GM19099 (cell line): Measurements from ENCODE around the gene POLR2C.

ENCODE experiments used
- POLR2A ChIP-seq: IDR thresholded peaks from 3 replicates; pipeline ENCODE4 v1.6.1; 2011; ENCODE audit warnings: low read depth; ENCODE audit not compliant: insufficient read length; ENCODE audit errors: extremely low read depth

The POLR2C gene

DNA sequence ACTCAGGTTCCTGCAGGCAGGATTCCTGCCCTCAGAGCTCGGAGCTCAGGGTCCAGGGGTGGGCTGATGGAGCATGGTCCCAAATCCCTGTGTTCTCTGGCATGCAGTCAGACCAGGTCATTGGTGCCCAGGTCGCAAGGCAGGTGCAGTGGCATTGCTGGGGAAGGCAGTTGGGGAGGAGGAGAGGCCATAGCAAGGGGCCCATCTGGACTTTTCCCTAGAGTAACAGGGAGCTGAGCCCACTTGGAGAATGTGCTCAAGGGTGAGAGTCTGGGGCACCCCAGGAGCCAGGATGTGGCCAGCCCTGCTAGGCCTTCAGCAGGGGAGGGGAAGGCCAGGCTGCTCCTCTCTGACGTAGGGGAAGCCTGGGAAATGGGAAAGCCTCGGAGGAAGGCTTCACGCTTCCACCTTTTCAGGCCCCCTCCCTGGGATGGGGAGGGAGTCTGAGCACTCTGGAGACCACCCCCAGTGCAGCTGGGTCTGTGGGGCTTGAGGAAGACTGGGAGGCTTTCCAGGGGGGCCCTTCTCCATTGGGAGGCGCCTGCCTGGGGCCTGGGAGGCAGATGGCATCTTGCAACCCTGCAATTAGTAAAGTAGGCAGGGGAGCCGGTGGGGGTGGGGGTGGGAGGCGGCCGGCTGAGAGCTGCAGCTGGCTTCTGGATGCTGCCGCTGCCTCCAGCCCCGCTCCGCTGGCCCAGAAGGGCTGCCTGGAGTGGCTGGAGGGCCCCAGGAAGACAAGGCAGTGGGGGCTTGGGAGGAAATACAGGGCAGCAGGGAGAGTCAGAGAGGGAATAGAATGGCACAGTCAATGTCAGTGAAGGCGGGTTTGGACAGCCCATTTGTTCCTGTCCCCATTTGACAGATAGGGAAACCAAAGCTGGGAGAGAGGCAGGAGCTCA lies 44.9 kb downstream of the POLR2C start:
- no peak for TF ChIP-seq POLR2A

DNA sequence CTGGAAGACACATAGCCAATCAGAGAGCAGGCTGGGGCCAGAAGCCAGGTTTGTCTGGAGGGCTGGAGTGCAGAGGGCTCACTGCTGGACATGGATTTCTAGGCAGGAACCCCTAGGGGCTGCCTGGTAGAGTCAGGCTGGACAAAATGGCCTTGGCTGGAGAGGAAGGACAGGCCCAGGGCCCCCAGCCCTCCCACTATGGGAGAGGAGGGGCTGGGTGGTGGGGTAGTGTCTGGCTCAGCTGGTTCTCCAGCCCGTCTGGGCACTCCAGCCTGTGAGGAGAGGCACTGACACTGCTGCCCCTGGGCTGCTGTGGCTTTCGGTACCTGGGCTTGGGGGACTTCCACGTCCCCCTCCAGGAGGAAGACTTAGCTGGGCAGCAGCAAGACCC lies 45.6 kb downstream of the POLR2C start:
- TF ChIP-seq POLR2A = no peak

DNA sequence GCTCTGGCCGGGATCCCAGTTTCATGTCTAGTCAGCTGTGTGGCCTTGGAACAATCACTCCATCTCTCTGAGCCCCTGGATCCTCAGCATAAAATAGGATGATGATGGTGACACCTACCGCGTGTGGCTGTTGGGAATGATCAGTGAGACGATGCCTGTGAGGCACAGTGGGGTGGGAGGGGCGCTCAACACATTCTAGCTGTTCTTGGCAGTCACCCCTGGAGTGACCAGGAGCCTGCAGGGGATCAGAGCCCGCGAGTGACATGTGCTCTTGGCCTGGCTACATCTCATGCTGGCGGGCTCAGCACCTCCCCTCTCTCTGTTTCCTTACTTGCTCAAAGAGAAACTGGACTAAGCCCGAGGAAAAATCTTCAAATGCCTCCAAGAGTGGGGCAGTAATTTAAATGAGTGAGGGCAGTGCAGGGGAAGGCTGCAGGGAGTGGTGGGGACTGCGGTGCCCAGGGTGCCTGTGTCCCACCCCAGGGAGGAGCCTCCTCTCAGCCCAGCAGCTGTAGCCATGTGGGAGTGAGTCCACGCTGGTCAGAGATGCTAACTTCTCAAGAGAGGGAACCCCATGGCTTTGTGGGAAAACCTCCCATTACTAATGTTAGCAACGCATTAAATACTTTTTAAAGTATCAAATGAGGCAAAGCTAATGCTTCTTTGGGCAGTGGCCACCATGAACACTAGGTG lies 46.9 kb downstream of the POLR2C start:
- TF ChIP-seq POLR2A = no peak

DNA sequence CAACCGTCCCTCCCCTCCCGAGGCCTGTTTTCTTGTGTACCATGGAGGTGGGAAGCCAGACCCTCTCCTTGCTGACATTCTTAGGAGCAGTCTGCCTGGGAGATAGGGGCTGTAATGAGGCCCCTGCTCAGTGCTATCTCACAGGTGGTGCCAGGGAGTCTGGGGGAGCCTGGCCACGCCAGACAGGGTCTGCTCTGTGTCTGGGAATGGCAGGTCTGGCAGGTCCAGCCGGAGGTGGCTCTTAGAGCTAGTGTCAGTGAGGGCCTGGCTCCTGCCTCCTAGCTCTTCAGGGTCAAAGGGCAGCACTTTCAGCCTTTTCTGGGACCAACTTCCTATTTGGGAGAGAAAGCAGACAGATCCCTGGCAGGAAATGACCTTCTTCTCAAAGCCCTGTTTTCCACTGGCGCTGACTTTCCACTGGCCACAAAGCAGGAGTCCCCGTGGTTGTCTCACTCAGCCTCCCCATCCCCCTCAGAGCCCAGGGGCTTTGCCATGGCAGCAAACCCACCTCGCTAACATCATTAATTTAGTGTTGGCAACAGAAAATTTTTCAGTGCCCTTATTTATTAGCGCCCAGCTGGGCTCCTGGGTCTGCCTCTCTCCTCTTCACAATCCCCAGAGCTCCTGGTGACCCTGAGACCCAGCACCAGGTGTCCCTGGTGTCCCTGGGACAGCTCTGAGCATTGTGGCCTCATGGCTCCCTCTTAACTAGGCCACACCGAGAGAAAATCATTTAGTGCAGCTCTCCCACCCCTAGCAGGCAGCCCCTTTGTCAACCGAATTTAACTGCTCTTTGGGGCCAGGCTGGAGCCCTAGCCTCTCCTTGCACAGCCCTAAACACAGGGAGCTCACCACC lies 47.8 kb downstream of the POLR2C start:
- no peak for TF ChIP-seq POLR2A

DNA sequence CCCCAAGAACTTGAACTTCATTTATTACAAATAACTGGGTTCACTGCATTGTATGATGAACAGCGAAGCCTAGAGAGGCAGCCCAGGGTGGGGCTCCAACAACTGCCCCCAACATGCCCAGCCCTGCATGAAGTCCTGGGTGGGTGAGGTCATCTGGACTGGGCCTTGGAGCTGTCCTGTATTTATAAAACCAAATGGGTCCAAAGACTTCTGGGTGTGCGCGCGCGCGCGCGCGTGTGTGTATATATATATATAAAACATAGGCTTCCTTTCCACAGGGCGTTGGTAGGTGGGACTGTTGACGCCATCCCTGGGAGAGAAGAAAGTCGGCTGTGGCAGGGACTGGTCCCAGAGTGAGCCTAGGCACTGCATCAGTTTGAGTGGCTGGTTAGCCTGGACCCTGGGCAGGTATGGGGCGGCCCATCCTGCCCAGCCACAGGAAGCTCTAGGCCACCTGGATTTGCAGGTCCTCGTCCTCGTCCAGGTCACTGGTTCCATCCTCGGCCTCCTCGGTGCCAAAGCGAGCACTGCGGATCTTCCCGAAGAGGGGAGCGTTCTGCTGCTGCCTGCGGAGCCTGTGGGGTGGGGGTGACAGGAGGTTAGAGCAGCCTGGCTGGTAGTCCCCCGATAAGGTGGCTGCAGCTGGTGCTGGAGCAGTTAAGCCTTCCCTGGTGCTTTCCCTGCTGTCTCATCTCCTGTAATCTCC lies 50.0 kb downstream of the POLR2C start:
- TF ChIP-seq POLR2A = no peak

DNA sequence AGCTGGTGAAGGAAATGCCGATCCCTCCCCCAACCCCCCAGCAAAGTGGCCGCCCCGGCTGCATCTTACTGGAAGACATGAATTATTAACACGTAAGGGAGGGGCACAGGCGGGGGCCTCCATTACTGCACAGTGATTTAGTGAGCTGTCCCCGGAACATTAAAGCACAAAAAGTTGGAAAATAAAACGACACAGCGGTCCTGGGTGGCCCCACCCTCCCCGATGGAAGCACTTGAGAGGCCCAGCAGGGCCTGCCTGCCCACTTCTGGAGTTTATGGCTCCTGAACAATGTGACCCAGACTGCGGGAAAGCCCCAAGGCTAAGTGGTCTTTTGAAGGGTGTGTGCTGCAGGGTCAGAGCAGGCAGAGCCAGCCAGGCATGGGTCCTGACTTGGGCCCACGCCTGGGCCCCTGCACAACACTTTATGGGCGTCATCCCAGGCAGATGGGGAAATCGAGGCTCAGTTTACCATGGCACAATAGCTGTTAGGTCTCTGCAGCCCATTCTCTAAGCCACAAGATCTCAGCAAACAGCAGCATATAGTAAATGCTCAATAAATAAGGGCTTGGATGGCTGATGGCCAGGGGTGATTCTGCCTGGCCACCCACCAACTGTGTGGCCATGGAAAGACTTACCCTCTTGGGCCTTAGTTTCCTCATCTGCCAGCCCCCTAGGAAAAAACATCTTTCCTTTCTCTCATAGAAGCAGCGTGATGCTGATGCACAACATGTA lies 51.1 kb downstream of the POLR2C start:
- no peak for TF ChIP-seq POLR2A

DNA sequence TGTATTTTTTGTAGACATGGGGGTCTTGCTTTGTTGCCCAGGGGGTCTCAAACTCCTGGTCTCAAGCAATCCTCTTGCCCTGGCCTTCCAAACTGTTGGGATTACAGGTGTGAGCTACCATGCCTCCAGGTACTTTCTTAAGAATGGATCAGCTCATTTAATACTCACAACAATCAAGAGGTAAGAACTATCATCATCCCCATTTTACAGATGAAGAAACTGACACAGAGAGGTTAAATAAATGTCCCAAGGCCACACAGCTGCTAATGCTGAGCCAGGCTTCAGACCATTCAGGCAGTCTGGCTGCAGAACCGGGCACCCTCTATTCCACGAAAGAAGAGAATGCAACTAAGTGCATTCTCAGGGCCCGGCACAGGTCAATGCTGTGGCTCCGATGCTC lies 51.9 kb downstream of the POLR2C start:
- no peak for TF ChIP-seq POLR2A

DNA sequence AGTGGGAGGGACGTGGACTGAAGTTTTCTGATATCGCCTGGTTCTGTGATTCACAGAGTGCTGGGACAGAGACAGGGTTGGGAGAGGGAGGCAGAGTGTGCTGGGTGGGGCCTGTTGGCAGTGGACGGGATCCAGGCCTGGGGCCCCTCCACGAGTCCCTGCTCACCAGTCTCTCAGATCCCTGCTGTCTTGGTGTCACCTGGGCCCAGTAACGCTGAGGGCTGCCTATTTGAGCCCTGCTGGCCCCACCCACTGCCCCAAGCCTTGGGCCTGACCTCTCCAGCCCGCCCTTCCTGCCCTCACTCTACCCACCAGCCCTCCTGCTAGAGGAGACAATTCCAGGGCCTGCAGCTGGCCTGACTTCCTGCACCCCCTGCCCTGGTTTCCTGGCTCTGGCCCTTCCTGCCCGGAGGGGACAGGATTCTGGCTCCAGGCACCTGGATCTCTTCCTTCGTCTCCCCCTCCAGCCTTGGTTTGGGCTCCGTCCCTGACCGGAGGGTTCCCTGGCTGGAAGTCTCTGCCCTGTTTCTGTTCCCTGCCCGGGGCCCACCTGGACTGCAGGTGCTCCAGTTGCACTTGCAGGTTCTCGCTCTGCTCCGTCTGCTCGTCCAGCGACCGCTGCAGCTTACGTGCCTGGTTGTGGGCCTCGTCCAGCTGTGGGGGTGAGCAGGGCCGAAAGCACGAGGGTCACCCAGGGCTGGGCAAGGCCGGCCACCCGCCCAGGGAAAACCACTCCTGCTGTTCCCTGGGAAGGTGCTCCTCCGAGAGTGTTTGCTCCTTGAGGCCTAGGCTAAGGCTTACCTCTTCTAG lies 52.5 kb downstream of the POLR2C start:
- no peak for TF ChIP-seq POLR2A

DNA sequence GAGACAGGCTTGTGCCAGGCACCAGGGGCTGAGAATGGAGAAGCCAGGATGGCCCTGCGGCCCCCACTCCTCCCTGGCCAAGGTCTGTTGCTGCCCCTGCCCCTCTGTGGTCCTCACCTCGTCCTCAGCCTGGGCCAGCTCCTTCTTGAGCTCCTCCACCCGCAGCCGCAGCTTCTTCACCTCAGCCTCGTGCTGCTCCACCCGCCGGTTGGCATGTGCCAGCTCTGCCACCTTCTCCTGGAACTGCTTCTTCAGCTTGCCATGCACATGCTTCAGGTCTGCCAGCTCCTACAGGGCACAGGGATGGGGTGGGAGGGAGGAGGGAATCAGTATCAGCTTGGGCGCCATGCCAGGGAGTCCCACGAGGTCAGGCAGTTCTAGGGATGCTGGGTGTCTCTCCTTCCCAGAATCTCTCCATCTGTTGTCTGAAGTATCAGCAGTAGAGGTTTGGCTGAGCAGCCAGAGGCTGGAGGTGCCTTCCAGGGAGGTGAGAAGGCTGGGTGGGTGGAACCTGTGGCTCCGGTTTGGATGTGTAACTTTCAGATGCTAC lies 53.8 kb downstream of the POLR2C start:
- TF ChIP-seq POLR2A = no peak

DNA sequence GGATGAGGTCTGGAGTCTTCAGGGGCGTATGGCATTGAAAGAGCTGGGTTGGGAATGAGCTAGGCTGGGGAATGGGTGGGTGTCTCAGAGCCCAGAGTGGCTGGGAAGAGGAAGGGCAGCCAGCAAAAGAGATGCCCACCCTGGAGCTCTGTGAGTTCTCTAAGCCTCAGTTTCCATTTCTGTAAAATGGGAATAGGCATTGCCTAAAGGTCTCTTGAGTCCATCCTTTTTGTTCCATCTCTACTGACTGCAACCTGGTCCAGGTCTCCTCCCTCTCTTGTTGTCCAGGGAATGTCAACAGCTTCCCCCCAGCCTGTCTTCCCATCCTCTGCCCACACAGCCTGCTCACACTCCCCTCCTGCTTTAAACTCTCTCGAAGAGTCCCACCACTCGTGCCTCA lies 54.3 kb downstream of the POLR2C start:
- TF ChIP-seq POLR2A = no peak

DNA sequence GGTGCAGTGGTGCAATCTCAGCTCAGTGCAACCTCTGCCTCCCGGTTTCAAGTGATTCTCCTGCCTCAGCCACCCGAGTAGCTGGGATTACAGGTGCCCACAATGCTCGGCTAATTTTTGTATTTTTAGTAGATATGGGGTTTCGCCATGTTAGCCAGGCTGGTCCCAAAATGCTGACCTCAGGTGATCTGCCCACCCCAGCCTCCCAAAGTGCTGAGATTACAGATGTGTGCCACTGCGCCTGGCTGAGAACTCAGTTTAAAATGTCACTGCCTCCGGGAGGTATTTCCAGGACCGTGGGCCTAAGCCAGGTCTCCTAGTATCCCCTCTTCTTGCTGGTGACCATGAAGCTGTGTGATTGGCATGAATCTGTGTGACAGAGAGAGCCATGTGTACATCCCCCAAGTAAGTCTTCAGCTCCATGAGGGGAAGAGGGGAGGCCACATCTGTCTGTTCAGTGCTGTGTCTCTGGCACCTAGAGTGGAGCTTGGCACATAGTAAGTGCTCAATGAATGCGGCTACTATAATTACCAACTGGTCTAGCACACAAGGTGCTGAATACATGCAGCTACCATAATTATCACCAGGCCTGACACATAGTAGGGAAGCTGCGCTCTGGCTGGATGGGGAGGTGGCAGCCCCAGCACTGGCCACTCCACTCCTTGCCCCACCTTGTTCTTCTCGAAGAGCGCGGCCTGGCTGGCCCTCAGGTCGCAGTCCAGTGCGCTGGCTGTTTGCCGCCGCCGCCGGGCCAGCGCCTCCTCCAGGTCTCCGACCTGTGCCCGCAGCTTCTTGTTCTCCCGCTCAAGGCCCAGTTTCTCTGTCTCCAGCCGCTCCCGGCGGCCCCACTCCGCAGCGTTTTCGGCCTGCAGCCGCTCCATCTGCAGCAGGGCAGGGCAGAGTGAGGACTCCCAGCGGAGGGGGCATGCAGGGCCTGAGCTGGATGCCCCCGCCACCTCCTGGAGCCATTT lies 55.2 kb downstream of the POLR2C start:
- TF ChIP-seq POLR2A = no peak

DNA sequence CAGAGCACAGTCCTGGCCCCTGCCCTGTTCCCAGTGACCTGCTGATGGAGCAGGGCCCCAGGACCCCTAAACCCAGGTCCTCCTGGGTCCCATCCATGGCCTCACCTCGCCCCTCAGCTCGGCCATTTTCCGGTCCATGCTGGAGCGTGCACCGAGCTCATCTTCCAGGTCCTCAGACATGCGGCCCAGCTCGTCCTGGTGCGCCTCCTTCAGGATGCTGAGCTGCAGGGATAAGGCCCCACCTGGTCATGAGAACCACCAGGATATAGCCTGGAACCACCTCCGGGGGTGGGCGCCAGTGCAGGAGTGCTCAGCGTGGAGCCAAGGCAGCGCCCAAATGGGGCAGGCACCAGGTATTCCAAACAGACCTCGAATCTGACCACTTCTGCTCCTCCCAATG lies 56.0 kb downstream of the POLR2C start:
- TF ChIP-seq POLR2A = no peak
